HCT116 (cell line): ENCODE data around the gene TMEM82. TPM values are rescaled to one million over a fixed set of nuclear protein-coding genes. Genes with fewer than 3 reads are reported as not detected.

Experiments
- ATAC-seq: fragments of 200-7000 bp; cut with Tn5 transposase; 2 replicates; pipeline ENCODE4 v1.9.1; 2020; ENCODE audit warnings: mild to moderate bottlenecking, moderate library complexity
- BruUV-seq: library from RNA; stranded (reverse); fragments of 400-500 nt; replicated peaks from 2 replicates; lab custom pipeline; 2021; lab: Mats Ljungman, UMichigan
- CTCF ChIA-PET: fragments of 300-600 bp; sonication (Branson Sonifier 250); formaldehyde crosslinking; loops from one replicate; lab custom pipeline; 2021; ENCODE audit warnings: antibody characterized with exemption; lab: Charles Lee
- POLR2A ChIA-PET: fragments of 300-600, 350-600 bp; sonication (Branson Sonifier 250); formaldehyde crosslinking; loops from one replicate; lab custom pipeline; 2021; ENCODE audit warnings: antibody characterized with exemption; lab: Charles Lee
- RAD21 ChIA-PET, 2 experiments: fragments of 300-600 bp; sonication (Branson Sonifier 250); formaldehyde crosslinking; loops; one replicate each; lab custom pipeline; 2023; ENCODE audit warnings: low total read pairs in 2 of 2; ENCODE audit not compliant: uncharacterized antibody in 2 of 2, unreplicated experiment in 2 of 2, low non-redundant PET in 1 of 2; lab: Charles Lee
- DNase-seq: peaks from one replicate; pipeline ENCODE4 v3.0.0-alpha.2; 2010; ENCODE audit warnings: low read depth, low spot score
- H2AFZ ChIP-seq: fragments of 200-600 bp; shearing (Covaris generic), sonication (generic); 2 replicates; pipeline ENCODE4 v1.6.1; 2017; ENCODE audit warnings: low read depth, mixed run types, mixed read lengths, antibody characterized with exemption, low read length; ENCODE audit not compliant: poor library complexity, severe bottlenecking
- H3K27ac ChIP-seq: 2 replicates; pipeline ENCODE4 v1.5.1; 2012; ENCODE audit warnings: low read depth, low read length
- H3K27me3 ChIP-seq: fragments of 200-600 bp; sonication (generic); 2 replicates; pipeline ENCODE4 v1.6.1; 2016; ENCODE audit warnings: mixed run types, low read length, mixed read lengths; ENCODE audit not compliant: insufficient read depth
- H3K36me3 ChIP-seq, 2 experiments: fragments of 200-500 bp in 1 of 2; fragments of 200-600 bp in 1 of 2; sonication (Bioruptor generic) in 1 of 2; sonication (generic) in 1 of 2; 2 replicates each; pipeline versions ENCODE4 v1.5.1 to v1.6.1; 2014 to 2016; ENCODE audit warnings: low read length in 2 of 2, inconsistent platforms in 1 of 2, mixed read lengths in 1 of 2, mixed run types in 1 of 2; ENCODE audit not compliant: insufficient read depth in 2 of 2, control insufficient read depth in 1 of 2
- H3K4me1 ChIP-seq, 2 experiments: fragments of 200-600 bp in 1 of 2; sonication (generic) in 1 of 2; 2 replicates each; pipeline versions ENCODE4 v1.5.1 to v1.6.1; 2012 to 2017; ENCODE audit warnings: low read length in 2 of 2, inconsistent platforms in 1 of 2, mild to moderate bottlenecking in 1 of 2, mixed read lengths in 1 of 2, mixed run types in 1 of 2, moderate library complexity in 1 of 2; ENCODE audit not compliant: insufficient read depth in 2 of 2, control insufficient read depth in 1 of 2
- H3K4me2 ChIP-seq: fragments of 200-600 bp; sonication (generic); 2 replicates; pipeline ENCODE4 v1.6.1; 2017; ENCODE audit warnings: mixed run types, low read length, mixed read lengths
- H3K4me3 ChIP-seq, 2 experiments: fragments of 200-600 bp in 1 of 2; sonication (generic) in 1 of 2; replicated peaks in 1 of 2; 2 replicates each; pipeline ENCODE4 v1.5.1; 2011 to 2016; ENCODE audit warnings: low read length in 2 of 2, control low read depth in 1 of 2, low read depth in 1 of 2, mild to moderate bottlenecking in 1 of 2, mixed read lengths in 1 of 2, mixed run types in 1 of 2
- H3K79me2 ChIP-seq: fragments of 200-600 bp; sonication (generic); 2 replicates; pipeline ENCODE4 v1.6.1; 2017; ENCODE audit warnings: mild to moderate bottlenecking, mixed run types, low read length, moderate library complexity, mixed read lengths; ENCODE audit not compliant: insufficient read depth
- H3K9ac ChIP-seq: fragments of 200-600 bp; sonication (generic); 2 replicates; pipeline ENCODE4 v1.6.1; 2016; ENCODE audit warnings: low read length, mixed read lengths
- H3K9me2 ChIP-seq: fragments of 200-600 bp; sonication (generic), shearing (Covaris generic); 2 replicates; pipeline ENCODE4 v1.6.1; 2017; ENCODE audit warnings: mixed run types, mild to moderate bottlenecking, moderate library complexity; ENCODE audit not compliant: insufficient read depth
- H3K9me3 ChIP-seq, 2 experiments: fragments of 200-500 bp in 1 of 2; fragments of 200-600 bp in 1 of 2; sonication (Bioruptor generic) in 1 of 2; sonication (generic) in 1 of 2; 2 replicates each; pipeline ENCODE4 v1.6.1; 2014 to 2017; ENCODE audit warnings: low read length in 2 of 2, mixed read lengths in 2 of 2, inconsistent platforms in 1 of 2, low read depth in 1 of 2, mild to moderate bottlenecking in 1 of 2, mixed run types in 1 of 2, moderate library complexity in 1 of 2; ENCODE audit not compliant: control insufficient read depth in 1 of 2, insufficient read depth in 1 of 2
- H4K20me1 ChIP-seq: fragments of 200-600 bp; sonication (generic), shearing (Covaris generic); 2 replicates; pipeline ENCODE4 v1.6.1; 2017; ENCODE audit warnings: mixed run types, mild to moderate bottlenecking, moderate library complexity; ENCODE audit not compliant: insufficient read depth
- ATF3 ChIP-seq: IDR thresholded peaks from 2 replicates; pipeline ENCODE4 v1.6.1; 2012
- CBX3 ChIP-seq: IDR thresholded peaks from 2 replicates; pipeline ENCODE4 v1.6.1; 2012; ENCODE audit warnings: low read depth
- ELF1 ChIP-seq: IDR thresholded peaks from 2 replicates; pipeline ENCODE4 v1.6.1; 2012; ENCODE audit warnings: low read depth, borderline replicate concordance
- EZH2 ChIP-seq: fragments of 200-600 bp; sonication (generic); IDR thresholded peaks from 2 replicates; pipeline ENCODE4 v1.6.1; 2017; ENCODE audit warnings: antibody characterized with exemption, mixed run types
- MAX ChIP-seq: IDR thresholded peaks from 2 replicates; pipeline ENCODE4 v1.6.1; 2012
- RAD21 ChIP-seq: IDR thresholded peaks from 2 replicates; pipeline ENCODE4 v1.6.1; 2012; ENCODE audit warnings: low read depth, mild to moderate bottlenecking
- SIN3A ChIP-seq: IDR thresholded peaks from 2 replicates; pipeline ENCODE4 v1.6.1; 2012; ENCODE audit warnings: low read depth
- SRF ChIP-seq: IDR thresholded peaks from 2 replicates; pipeline ENCODE4 v1.6.1; 2012; ENCODE audit warnings: low read depth
- TCF7L2 ChIP-seq: IDR thresholded peaks from 2 replicates; pipeline ENCODE4 v1.7.0; 2011; ENCODE audit warnings: borderline replicate concordance, inconsistent platforms; ENCODE audit not compliant: insufficient read depth, insufficient read length; ENCODE audit errors: extremely low read depth
- YY1 ChIP-seq: IDR thresholded peaks from 2 replicates; pipeline ENCODE4 v1.6.1; 2011; ENCODE audit warnings: low read length, low read depth, moderate library complexity, mild to moderate bottlenecking; ENCODE audit not compliant: insufficient replicate concordance; ENCODE audit errors: extremely low read depth
- ZNF274 ChIP-seq: fragments of 200-500 bp; sonication (Bioruptor generic); IDR thresholded peaks from 2 replicates; pipeline ENCODE4 v1.6.1; 2014; ENCODE audit warnings: mild to moderate bottlenecking, low read depth, low read length, inconsistent platforms
- intact Hi-C: fragments of 100-400 bp; cut with micrococcal nuclease; formaldehyde crosslinking; loops from 2 replicates; pipeline ENCODE4 v1.10.0; 2022
- total RNA-seq: library from RNA; stranded (reverse); gene quantifications from one replicate; pipeline ENCODE4 v1.2.1, GENCODE V29; 2021; ENCODE audit not compliant: unreplicated experiment

Gene TMEM82
- total RNA-seq, 1 experiment from 2014 or later = not detected

- no TSS peak for BruUV-seq
- Histone ChIP-seq H3K4me1 (peaks cover 0 to 3% of the 10 kb centered on the region in 2 experiments; a peak in 1 of 4 replicates), H3K79me2 (peaks cover 14% of the 10 kb centered on the region; the same call in 1 of the 2 replicates), H4K20me1 (no peaks in the 10 kb centered on the region), H3K9me2 (no peaks in the 10 kb centered on the region), H3K9me3 (no peaks in the 10 kb centered on the region), H2AFZ (no peak overlapping the region), H3K36me3 (no peaks in the 10 kb centered on the region), H3K4me2 (no peak overlapping the region), H3K27ac (no peak overlapping the region), H3K9ac (no peak overlapping the region), H3K27me3 (no peaks in the 10 kb centered on the region), H3K4me3 (no peak overlapping the region)
- ATAC-seq (no peak), DNase-seq (no peak)
- RAD21 ChIA-PET = no interaction called here
- POLR2A ChIA-PET = no interaction called here
- CTCF ChIA-PET = no interaction called here
- intact Hi-C loops = no loop called here
- TF ChIP-seq SRF = no peak
- no peak for TF ChIP-seq SIN3A
- no peak for TF ChIP-seq YY1
- TF ChIP-seq CBX3 = no peak
- TF ChIP-seq TCF7L2 = no peak
- no peak for TF ChIP-seq ZNF274
- TF ChIP-seq RAD21 = no peak
- no peak for TF ChIP-seq MAX
- no peak for TF ChIP-seq ATF3
- no peak for TF ChIP-seq ELF1
- TF ChIP-seq EZH2 = no peak
Observed at GRCh38 chr1:15707239-15707925, 34.9 kb upstream of the TMEM82 start.
